Activated B cell treated with CpG ODN at 0.5 μM for 24 hours (primary cell): ENCODE results near the gene MYH11. TPM values are rescaled to one million over a fixed set of nuclear protein-coding genes. Genes with fewer than 3 reads are reported as not detected.

Source experiments
- ATAC-seq: fragments of 200-7000 bp; cut with Tn5 transposase; one replicate; pipeline ENCODE4 v1.10.0; 2021; ENCODE audit warnings: low read depth, mild to moderate bottlenecking, moderate library complexity
- CTCF ChIA-PET: fragments of 350-600 bp; sonication (Branson Sonifier 250); formaldehyde crosslinking; loops from one replicate; lab custom pipeline; 2021; ENCODE audit warnings: antibody characterized with exemption; lab: Charles Lee
- POLR2A ChIA-PET: fragments of 350-600 bp; sonication (Branson Sonifier 250); formaldehyde crosslinking; loops from one replicate; lab custom pipeline; 2021; ENCODE audit warnings: antibody characterized with exemption; lab: Charles Lee
- DNase-seq: peaks from one replicate; pipeline ENCODE4 v3.0.0; 2022
- H3K27ac Mint-ChIP-seq: one replicate; pipeline ENCODE4 v1.8.0; 2020; ENCODE audit warnings: mixed read lengths
- H3K27me3 Mint-ChIP-seq: one replicate; pipeline ENCODE4 v1.8.0; 2021; ENCODE audit warnings: mixed read lengths
- H3K36me3 Mint-ChIP-seq: one replicate; pipeline ENCODE4 v1.8.0; 2021; ENCODE audit warnings: low read depth, mixed read lengths
- H3K4me1 Mint-ChIP-seq: one replicate; pipeline ENCODE4 v1.8.0; 2021; ENCODE audit warnings: mixed read lengths
- H3K4me3 Mint-ChIP-seq: one replicate; pipeline ENCODE4 v1.8.0; 2020; ENCODE audit warnings: mild to moderate bottlenecking, mixed read lengths
- H3K9me3 Mint-ChIP-seq: one replicate; pipeline ENCODE4 v1.8.0; 2020; ENCODE audit warnings: mixed read lengths
- intact Hi-C: fragments of 100-400 bp; cut with micrococcal nuclease; formaldehyde crosslinking; loops from one replicate; pipeline ENCODE4 v1.15.1; 2024
- total RNA-seq: library from RNA; stranded (reverse); gene quantifications from 2 replicates; pipeline ENCODE4 v1.2.3, GENCODE V29; 2022
- TF ChIP-seq, protein P1 (sequence below): fragments of 200-600 bp; IDR thresholded peaks from one replicate; pipeline ENCODE4 v1.8.0; 2022; ENCODE audit warnings: antibody characterized with exemption, mild to moderate bottlenecking

The MYH11 gene
- total RNA-seq, 1 donor from 2014 or later: 0.58 TPM

DNA sequence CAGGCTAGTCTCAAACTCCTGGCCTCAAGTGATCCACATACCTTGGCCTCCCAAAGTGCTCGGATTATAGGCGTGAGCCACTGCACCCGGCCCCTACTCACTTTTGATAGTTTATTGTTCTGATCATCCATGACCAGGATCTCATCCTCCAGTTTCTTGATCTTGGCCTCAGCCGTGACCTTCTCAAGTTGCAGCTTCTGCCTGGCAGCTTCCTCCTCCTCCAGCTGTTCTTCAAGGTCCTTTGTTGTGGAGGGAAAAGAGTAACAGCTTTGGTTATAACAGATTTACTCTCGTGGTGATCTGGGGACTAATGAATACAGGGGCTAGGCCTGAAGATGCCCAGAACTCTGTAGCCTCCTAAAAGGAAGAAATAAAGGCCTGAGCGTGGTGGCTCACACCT lies 116.9 kb downstream of the MYH11 start:
- TF ChIP-seq, protein P1, sequence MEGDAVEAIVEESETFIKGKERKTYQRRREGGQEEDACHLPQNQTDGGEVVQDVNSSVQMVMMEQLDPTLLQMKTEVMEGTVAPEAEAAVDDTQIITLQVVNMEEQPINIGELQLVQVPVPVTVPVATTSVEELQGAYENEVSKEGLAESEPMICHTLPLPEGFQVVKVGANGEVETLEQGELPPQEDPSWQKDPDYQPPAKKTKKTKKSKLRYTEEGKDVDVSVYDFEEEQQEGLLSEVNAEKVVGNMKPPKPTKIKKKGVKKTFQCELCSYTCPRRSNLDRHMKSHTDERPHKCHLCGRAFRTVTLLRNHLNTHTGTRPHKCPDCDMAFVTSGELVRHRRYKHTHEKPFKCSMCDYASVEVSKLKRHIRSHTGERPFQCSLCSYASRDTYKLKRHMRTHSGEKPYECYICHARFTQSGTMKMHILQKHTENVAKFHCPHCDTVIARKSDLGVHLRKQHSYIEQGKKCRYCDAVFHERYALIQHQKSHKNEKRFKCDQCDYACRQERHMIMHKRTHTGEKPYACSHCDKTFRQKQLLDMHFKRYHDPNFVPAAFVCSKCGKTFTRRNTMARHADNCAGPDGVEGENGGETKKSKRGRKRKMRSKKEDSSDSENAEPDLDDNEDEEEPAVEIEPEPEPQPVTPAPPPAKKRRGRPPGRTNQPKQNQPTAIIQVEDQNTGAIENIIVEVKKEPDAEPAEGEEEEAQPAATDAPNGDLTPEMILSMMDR: no peak
- Mint-ChIP-seq H3K36me3 (peaks cover 41% of the 10 kb centered on the region), H3K9me3 (no peaks in the 10 kb centered on the region), H3K27ac (no peak overlapping the region), H3K27me3 (no peaks in the 10 kb centered on the region), H3K4me3 (no peak overlapping the region), H3K4me1 (no peaks in the 10 kb centered on the region)
- ATAC-seq (no peak), DNase-seq (no peak)
- ChIA-PET POLR2A (no interaction called here), CTCF (no interaction called here)
- intact Hi-C loops: no loop called here

DNA sequence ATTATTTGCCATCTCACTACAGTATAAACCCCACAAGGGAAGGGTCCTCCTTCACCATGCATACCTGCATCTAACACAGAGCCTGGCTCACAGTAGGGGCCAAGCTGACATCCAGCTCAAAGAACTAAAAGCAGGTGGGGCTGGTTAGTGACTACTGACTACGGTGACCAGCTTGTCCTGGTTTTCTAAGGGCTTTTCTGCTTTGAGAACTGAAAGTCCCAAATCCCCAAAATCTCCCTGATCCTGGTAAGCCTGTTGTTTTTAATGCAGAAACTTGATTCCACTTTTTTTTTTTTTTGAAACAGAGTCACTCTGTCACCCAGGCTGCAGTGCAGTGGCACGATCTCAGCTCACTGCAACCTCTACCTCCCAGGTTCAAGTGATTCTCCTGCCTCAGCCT lies 117.4 kb downstream of the MYH11 start:
- no peaks in the 10 kb centered on the region for H3K27me3 Mint-ChIP-seq
- CTCF ChIA-PET: no interaction called here
- intact Hi-C loops: no loop called here
- no peaks in the 10 kb centered on the region for H3K9me3 Mint-ChIP-seq
- POLR2A ChIA-PET: no interaction called here
- H3K4me3 Mint-ChIP-seq: no peak overlapping the region
- TF ChIP-seq, protein P1: no peak
- H3K36me3 Mint-ChIP-seq: peaks cover 44% of the 10 kb centered on the region
- DNase-seq (no peak), ATAC-seq (no peak)
- H3K4me1 Mint-ChIP-seq: no peaks in the 10 kb centered on the region
- H3K27ac Mint-ChIP-seq: no peak overlapping the region

DNA sequence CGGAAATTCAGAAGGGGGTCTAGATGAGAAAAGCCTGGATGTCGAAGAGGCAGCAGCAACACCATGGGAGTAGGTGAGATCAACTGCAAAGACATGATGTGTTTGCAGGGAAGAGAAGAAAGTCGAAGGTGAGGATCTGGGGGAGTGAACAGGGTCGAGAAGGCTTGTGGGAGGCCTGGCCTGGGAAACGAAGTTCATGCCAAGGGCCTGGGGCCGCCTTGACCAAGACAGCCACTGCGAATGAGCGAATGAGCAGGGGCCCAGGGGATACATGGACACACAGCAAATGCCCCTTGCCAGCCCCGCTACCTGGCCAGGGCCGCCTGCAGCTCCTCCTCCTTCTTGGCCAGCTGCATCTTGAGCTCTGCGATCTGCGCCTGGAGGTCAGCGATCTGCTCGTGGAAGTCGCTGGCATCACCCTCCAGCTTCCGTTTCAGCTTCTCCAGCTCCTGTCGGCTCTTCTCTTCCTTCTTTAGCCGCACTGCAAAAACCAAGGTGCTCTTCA lies 119.6 kb downstream of the MYH11 start:
- Mint-ChIP-seq H3K9me3 (no peaks in the 10 kb centered on the region), H3K27ac (no peak overlapping the region), H3K4me1 (no peaks in the 10 kb centered on the region), H3K27me3 (no peaks in the 10 kb centered on the region), H3K36me3 (peaks cover 38% of the 10 kb centered on the region), H3K4me3 (no peak overlapping the region)
- CTCF ChIA-PET: no interaction called here
- intact Hi-C loops: no loop called here
- DNase-seq (no peak), ATAC-seq (no peak)
- POLR2A ChIA-PET: no interaction called here
- TF ChIP-seq, protein P1: no peak

DNA sequence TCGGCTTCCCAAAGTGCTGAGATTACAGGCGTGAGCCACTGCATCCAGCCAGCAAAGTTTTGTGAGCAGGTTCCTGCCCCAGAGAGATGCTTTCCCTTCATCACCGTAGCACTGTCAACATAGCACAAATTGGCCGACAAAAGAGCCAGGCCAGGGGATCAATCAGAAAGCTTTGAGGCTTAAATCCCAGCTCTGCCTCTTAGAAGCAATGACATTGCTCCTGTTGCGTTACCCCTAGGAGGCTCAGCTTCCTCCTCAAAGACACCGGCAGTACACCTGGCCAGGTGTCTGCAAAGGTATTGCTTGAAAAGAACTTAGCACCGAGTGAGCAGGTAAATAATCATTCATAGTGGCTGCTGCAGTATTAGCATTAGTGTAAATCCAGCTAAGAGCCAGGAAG lies 120.3 kb downstream of the MYH11 start:
- ATAC-seq: no peak
- POLR2A ChIA-PET: no interaction called here

DNA sequence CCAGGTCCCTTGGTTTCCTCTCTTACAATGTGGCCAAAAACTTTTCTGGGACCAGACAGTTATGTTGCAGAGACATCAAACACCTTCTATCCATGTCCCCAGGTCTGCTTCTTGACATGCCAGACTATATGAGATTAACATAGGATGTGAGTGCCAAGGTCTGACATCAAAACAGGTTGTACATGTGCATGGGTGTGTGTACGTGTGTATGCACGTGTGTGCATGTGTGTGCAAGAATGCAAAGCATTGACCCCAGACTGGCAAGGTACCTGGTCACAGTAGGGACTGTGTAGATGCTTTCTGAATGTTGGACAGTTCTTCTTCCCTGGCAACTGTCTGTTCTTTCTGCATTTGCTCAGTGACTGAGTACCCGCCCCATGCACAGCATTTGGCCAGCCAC lies 121.2 kb downstream of the MYH11 start:
- ATAC-seq (no peak), DNase-seq (no peak)
- H3K36me3 Mint-ChIP-seq: peaks cover 27% of the 10 kb centered on the region
- ChIA-PET POLR2A (no interaction called here), CTCF (no interaction called here)
- H3K27me3 Mint-ChIP-seq: no peaks in the 10 kb centered on the region
- intact Hi-C loops: no loop called here
- TF ChIP-seq, protein P1: no peak
- no peaks in the 10 kb centered on the region for H3K9me3 Mint-ChIP-seq
- H3K27ac Mint-ChIP-seq: no peak overlapping the region
- no peaks in the 10 kb centered on the region for H3K4me1 Mint-ChIP-seq
- no peak overlapping the region for H3K4me3 Mint-ChIP-seq

More for the DNA sequence above, 120.3 kb downstream of the MYH11 start:
- H3K4me3 Mint-ChIP-seq: no peak overlapping the region
- no peak for DNase-seq
- H3K4me1 Mint-ChIP-seq: no peaks in the 10 kb centered on the region
- H3K27ac Mint-ChIP-seq: no peak overlapping the region
- peaks cover 35% of the 10 kb centered on the region for H3K36me3 Mint-ChIP-seq
- H3K9me3 Mint-ChIP-seq: no peaks in the 10 kb centered on the region
- intact Hi-C loops: no loop called here
- CTCF ChIA-PET: no interaction called here
- no peaks in the 10 kb centered on the region for H3K27me3 Mint-ChIP-seq
- TF ChIP-seq, protein P1: no peak
